ENCODE measurements around the gene PRKCG.
"Not testable (repeated sequence)": the region's sequence is repeated elsewhere in the genome, so short reads cannot be mapped to it uniquely, and the experiment has no call there.

The PRKCG gene

GRCh38 chr19:53944933-53945332, 62.9 kb downstream of the PRKCG start:
- no peak for DNase-seq (ENCODE audit: low read depth)

- DNase-seq (ENCODE audit: low read depth) = no peak
These were observed 63.4 kb downstream of the PRKCG start for GRCh38 chr19:53945441-53945840.

- no peak for DNase-seq (ENCODE audit: low read depth)
These were observed 64.0 kb downstream of the PRKCG start for GRCh38 chr19:53945998-53946397.

GRCh38 chr19:53947624-53948023, 65.6 kb downstream of the PRKCG start:
- no peak for DNase-seq (ENCODE audit: low read depth)

- not testable (repeated sequence) for DNase-seq (ENCODE audit: low read depth)
These were observed 66.6 kb downstream of the PRKCG start for GRCh38 chr19:53948611-53949010.

GRCh38 chr19:53951436-53951835, 69.4 kb downstream of the PRKCG start:
- no peak for DNase-seq (ENCODE audit: low read depth)

GRCh38 chr19:53951947-53952346, 70.0 kb downstream of the PRKCG start:
- DNase-seq (ENCODE audit: low read depth) = no peak

GRCh38 chr19:53953383-53953782, 71.4 kb downstream of the PRKCG start:
- no peak for DNase-seq (ENCODE audit: low read depth)

Measured in stimulated activated CD8-positive, alpha-beta memory T cell treated with anti-CD3 and anti-CD28 coated beads, Interleukin-15, amount 100 ng/mL, for 1 hour (primary cell).